SK-N-SH (cell line): ENCODE data around the gene JPH3. TPM values are rescaled to one million over a fixed set of nuclear protein-coding genes. Genes with fewer than 3 reads are reported as not detected.

Source experiments
- CTCF ChIA-PET: fragments of 300-600, 350-600 bp; formaldehyde crosslinking; extraction: SDS; loops from one replicate; lab custom pipeline; 2021; lab: Yijun Ruan, JAX
- POLR2A ChIA-PET: fragments of 350-600 bp; sonication (Branson Sonifier 250); formaldehyde crosslinking; extraction: SDS; loops from one replicate; lab custom pipeline; 2020; ENCODE audit warnings: antibody characterized with exemption, inconsistent platforms; lab: Yijun Ruan, JAX
- DNase-seq: peaks from one replicate; pipeline ENCODE4 v3.0.0; 2012
- H2AFZ ChIP-seq: fragments of 200-600 bp; sonication (generic); 2 replicates; pipeline ENCODE4 v1.8.1; 2016; ENCODE audit warnings: antibody characterized with exemption, mild to moderate bottlenecking, low read depth
- H3F3A ChIP-seq: fragments of 200-600 bp; sonication (generic); replicated peaks from 2 replicates; pipeline ENCODE3; 2016; ENCODE audit warnings: antibody characterized with exemption, mild to moderate bottlenecking; ENCODE audit not compliant: insufficient read depth
- H3K27ac ChIP-seq, 2 experiments: fragments of 200-500 bp in 1 of 2; fragments of 200-600 bp in 1 of 2; sonication (Bioruptor generic) in 1 of 2; sonication (generic), shearing (Covaris generic) in 1 of 2; 2 replicates each; pipeline versions ENCODE4 v1.5.1 to v1.6.1; 2014 to 2016; ENCODE audit warnings: low read depth in 2 of 2, inconsistent platforms in 1 of 2, low read length in 1 of 2, mild to moderate bottlenecking in 1 of 2, mixed read lengths in 1 of 2
- H3K27me3 ChIP-seq: fragments of 200-600 bp; sonication (generic), shearing (Covaris generic); 2 replicates; pipeline ENCODE4 v1.6.1; 2016; ENCODE audit warnings: mixed run types; ENCODE audit not compliant: insufficient read depth
- H3K36me3 ChIP-seq, 2 experiments: fragments of 200-500 bp in 1 of 2; fragments of 200-600 bp in 1 of 2; sonication (Bioruptor generic) in 1 of 2; sonication (generic) in 1 of 2; replicated peaks in 1 of 2; 2 replicates each; pipeline versions ENCODE3 to v1.5.1; 2014 to 2016; ENCODE audit warnings: low read length in 1 of 2, mild to moderate bottlenecking in 1 of 2; ENCODE audit not compliant: insufficient read depth in 2 of 2, control insufficient read depth in 1 of 2
- H3K4me1 ChIP-seq, 2 experiments: fragments of 200-500 bp in 1 of 2; fragments of 200-600 bp in 1 of 2; sonication (Bioruptor generic) in 1 of 2; sonication (generic), shearing (Covaris generic) in 1 of 2; 2 replicates each; pipeline versions ENCODE4 v1.5.1 to v1.6.1; 2014 to 2016; ENCODE audit warnings: low read depth in 1 of 2, low read length in 1 of 2, mixed run types in 1 of 2; ENCODE audit not compliant: insufficient read depth in 2 of 2, control insufficient read depth in 1 of 2
- H3K4me2 ChIP-seq: fragments of 200-600 bp; sonication (generic), shearing (Covaris generic); 2 replicates; pipeline ENCODE4 v1.6.1; 2017; ENCODE audit warnings: mixed run types
- H3K4me3 ChIP-seq, 2 experiments: fragments of 200-500 bp in 1 of 2; fragments of 200-600 bp in 1 of 2; sonication (Bioruptor generic) in 1 of 2; sonication (generic), shearing (Covaris generic) in 1 of 2; 2 replicates each; pipeline versions ENCODE4 v1.5.1 to v1.8.1; 2014 to 2016; ENCODE audit warnings: low read depth in 2 of 2, inconsistent platforms in 1 of 2, low read length in 1 of 2, mild to moderate bottlenecking in 1 of 2, mixed read lengths in 1 of 2, moderate library complexity in 1 of 2
- H3K79me2 ChIP-seq: fragments of 200-600 bp; sonication (generic); 2 replicates; pipeline ENCODE4 v1.8.1; 2017; ENCODE audit warnings: mild to moderate bottlenecking; ENCODE audit not compliant: insufficient read depth
- H3K9ac ChIP-seq: fragments of 200-600 bp; sonication (generic); 2 replicates; pipeline ENCODE4 v1.6.1; 2017; ENCODE audit warnings: mixed run types
- H3K9me2 ChIP-seq: fragments of 200-600 bp; sonication (generic); 2 replicates; pipeline ENCODE4 v1.6.1; 2017; ENCODE audit warnings: mixed run types
- H3K9me3 ChIP-seq: fragments of 200-600 bp; sonication (generic); 2 replicates; pipeline ENCODE4 v1.6.1; 2017; ENCODE audit warnings: mixed run types, mild to moderate bottlenecking, moderate library complexity
- H4K20me1 ChIP-seq: fragments of 200-600 bp; sonication (generic); 2 replicates; pipeline ENCODE4 v1.6.1; 2017; ENCODE audit warnings: mild to moderate bottlenecking, mixed run types; ENCODE audit not compliant: insufficient read depth
- CHD2 ChIP-seq: fragments of 150-350 bp; IDR thresholded peaks from 2 replicates; pipeline ENCODE4 v1.6.1; 2018; ENCODE audit warnings: low read length; ENCODE audit not compliant: partially characterized antibody
- EP300 ChIP-seq, 2 experiments: IDR thresholded peaks; 2 replicates each; pipeline versions ENCODE4 v1.4.0 to v1.6.1; 2012; ENCODE audit warnings: borderline replicate concordance in 1 of 2, low read depth in 1 of 2, low read length in 1 of 2
- EZH2phosphoT487 ChIP-seq: fragments of 200-600 bp; sonication (generic); IDR thresholded peaks from 2 replicates; pipeline ENCODE4 v1.6.1; 2017; ENCODE audit warnings: low read depth, mixed run types, mild to moderate bottlenecking, antibody characterized with exemption, moderate library complexity, borderline replicate concordance
- FOSL2 ChIP-seq: IDR thresholded peaks from 2 replicates; pipeline ENCODE4 v1.4.0; 2012; ENCODE audit warnings: low read depth, mild to moderate bottlenecking, moderate library complexity, borderline replicate concordance
- FOXJ3 ChIP-seq: sonication (generic); formaldehyde crosslinking; IDR thresholded peaks from 2 replicates; pipeline ENCODE4 v1.5.1; 2020; ENCODE audit warnings: mild to moderate bottlenecking, missing genetic modification reagents
- FOXM1 ChIP-seq: IDR thresholded peaks from 2 replicates; pipeline ENCODE4 v1.4.0; 2012; ENCODE audit warnings: low read depth, mild to moderate bottlenecking
- GATA2 ChIP-seq: sonication (generic); formaldehyde crosslinking; IDR thresholded peaks from 2 replicates; pipeline ENCODE4 v1.5.0; 2020; ENCODE audit warnings: mild to moderate bottlenecking, missing genetic modification reagents
- NFIC ChIP-seq: IDR thresholded peaks from 2 replicates; pipeline ENCODE4 v1.4.0; 2012; ENCODE audit warnings: borderline replicate concordance
- PBX3 ChIP-seq: IDR thresholded peaks from 2 replicates; pipeline ENCODE4; 2012
- RAD21 ChIP-seq: IDR thresholded peaks from 2 replicates; pipeline ENCODE4 v1.6.1; 2012; ENCODE audit warnings: mild to moderate bottlenecking, low read length
- RFX5 ChIP-seq: IDR thresholded peaks from 2 replicates; pipeline ENCODE4 v1.6.1; 2012; ENCODE audit warnings: mild to moderate bottlenecking, improper control_type of control experiment, low read length
- RXRA ChIP-seq: IDR thresholded peaks from 2 replicates; pipeline ENCODE4 v1.4.0; 2012; ENCODE audit warnings: low read depth, mild to moderate bottlenecking, borderline replicate concordance
- SMC3 ChIP-seq: IDR thresholded peaks from 2 replicates; pipeline ENCODE4 v1.6.1; 2012; ENCODE audit warnings: low read depth, low read length, improper control_type of control experiment
- TAF1 ChIP-seq: IDR thresholded peaks from 2 replicates; pipeline ENCODE4 v1.6.1; 2012; ENCODE audit warnings: low read depth, mild to moderate bottlenecking, low read length, moderate library complexity, borderline replicate concordance
- TCF12 ChIP-seq: IDR thresholded peaks from 2 replicates; pipeline ENCODE4 v1.4.0; 2012
- TEAD4 ChIP-seq: IDR thresholded peaks from 2 replicates; pipeline ENCODE4 v1.4.0; 2012; ENCODE audit warnings: mild to moderate bottlenecking, borderline replicate concordance; ENCODE audit not compliant: insufficient read depth
- USF2 ChIP-seq: fragments of 150-350 bp; IDR thresholded peaks from 2 replicates; pipeline ENCODE4 v1.6.1; 2017; ENCODE audit warnings: antibody characterized with exemption, low read length, low read depth, borderline replicate concordance
- WGBS: methylation state at CpG from one replicate; pipeline ENCODE4 v1.1.6; 2017; ENCODE audit warnings: low lambda C conversion rate; 5-methylcytosine and 5-hydroxymethylcytosine counted together
- polyA plus RNA-seq, 3 experiments: library from polyadenylated mRNA; depleted of rRNA; stranded (reverse); fragments of >200 nt; gene quantifications; 2 replicates each; pipeline ENCODE4 v1.2.3, GENCODE V29; 2012
- TF ChIP-seq, protein P1 (sequence below): IDR thresholded peaks from 2 replicates; pipeline ENCODE4 v1.4.0; 2012; ENCODE audit warnings: low read depth, borderline replicate concordance
- TF ChIP-seq, protein P2 (sequence below): fragments of 150-350 bp; IDR thresholded peaks from 2 replicates; pipeline ENCODE4 v1.6.1; 2016; ENCODE audit warnings: mild to moderate bottlenecking, low read depth, low read length

JPH3 gene
- polyA plus RNA-seq, 1 of the 3 experiments (the other 2 are of a cell fraction) = 0.25 TPM

DNA sequence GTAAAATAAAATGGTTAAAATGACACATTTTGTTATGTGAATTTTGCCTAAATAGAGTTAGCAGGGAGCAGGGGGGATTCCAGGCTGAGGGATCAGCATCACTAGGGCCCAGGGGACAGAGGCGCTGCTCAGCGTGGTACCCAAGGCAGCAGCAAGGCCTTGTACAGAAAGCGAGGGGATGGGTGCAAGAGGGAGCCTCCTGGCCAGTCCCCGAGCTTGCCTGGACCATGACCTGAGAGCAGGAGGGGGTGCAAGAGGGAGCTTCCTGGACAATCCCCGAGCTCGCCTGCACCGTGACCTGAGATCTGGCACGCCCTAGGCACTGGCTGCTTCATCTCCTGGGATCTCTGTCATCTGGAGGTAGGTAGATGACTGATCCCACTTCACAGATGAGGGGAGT is 17.3 kb upstream of the JPH3 start:
- POLR2A ChIA-PET = no interaction called here

DNA sequence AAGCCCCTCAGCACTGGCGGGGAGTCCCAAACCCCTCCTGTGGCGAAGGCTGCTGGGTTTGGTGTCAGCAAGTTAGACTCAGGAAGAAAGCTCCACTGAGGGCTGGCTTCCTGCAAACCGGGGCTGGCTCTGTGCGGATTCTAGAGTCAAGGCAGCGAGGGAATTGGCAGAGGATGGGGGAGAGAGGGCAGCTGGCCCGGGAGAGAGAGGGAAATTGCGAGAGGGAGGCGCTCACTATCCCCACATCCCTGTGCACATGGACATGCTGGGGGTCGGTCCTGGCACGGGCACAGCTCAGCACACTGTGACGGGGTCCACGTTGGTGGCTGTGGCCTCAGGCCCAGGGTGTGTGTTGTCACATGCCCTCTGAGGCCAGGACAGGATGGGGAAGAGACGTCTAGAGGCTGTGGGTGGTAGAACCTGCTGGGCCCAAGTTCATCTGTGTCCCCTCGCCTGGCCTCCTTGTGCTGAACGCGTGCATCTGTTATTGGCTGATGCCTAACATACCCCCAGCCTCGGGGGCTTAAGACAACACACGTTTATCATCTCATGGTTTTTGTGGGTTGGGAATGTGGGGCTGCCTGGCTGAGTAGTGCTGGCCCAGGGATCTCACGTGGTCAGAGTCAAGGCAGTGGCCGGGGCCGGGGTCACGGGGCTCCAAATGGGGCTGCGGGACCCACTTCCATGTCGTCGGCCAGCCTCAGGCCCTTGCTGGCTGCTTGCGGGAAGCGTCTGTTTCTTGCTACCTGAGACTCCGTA is 16.7 kb upstream of the JPH3 start:
- no peak overlapping the region for H2AFZ ChIP-seq
- no peaks in the 10 kb centered on the region for H3K9me2 ChIP-seq
- TF ChIP-seq CHD2 (no peak), EP300 (IDR thresholded peaks at IDR 0.05; ENCODE audit: borderline replicate concordance in 1 of 2, low read depth in 1 of 2, low read length in 1 of 2) (no peak), FOSL2 (no peak), FOXJ3 (no peak), USF2 (no peak), RXRA (no peak), RAD21 (no peak), TCF12 (no peak), RFX5 (no peak), GATA2 (no peak), NFIC (no peak), TAF1 (no peak)
- TF ChIP-seq, protein P1, sequence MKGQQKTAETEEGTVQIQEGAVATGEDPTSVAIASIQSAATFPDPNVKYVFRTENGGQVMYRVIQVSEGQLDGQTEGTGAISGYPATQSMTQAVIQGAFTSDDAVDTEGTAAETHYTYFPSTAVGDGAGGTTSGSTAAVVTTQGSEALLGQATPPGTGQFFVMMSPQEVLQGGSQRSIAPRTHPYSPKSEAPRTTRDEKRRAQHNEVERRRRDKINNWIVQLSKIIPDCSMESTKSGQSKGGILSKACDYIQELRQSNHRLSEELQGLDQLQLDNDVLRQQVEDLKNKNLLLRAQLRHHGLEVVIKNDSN = no peak
- TF ChIP-seq, protein P2, sequence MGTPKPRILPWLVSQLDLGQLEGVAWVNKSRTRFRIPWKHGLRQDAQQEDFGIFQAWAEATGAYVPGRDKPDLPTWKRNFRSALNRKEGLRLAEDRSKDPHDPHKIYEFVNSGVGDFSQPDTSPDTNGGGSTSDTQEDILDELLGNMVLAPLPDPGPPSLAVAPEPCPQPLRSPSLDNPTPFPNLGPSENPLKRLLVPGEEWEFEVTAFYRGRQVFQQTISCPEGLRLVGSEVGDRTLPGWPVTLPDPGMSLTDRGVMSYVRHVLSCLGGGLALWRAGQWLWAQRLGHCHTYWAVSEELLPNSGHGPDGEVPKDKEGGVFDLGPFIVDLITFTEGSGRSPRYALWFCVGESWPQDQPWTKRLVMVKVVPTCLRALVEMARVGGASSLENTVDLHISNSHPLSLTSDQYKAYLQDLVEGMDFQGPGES = no peak
- no peak overlapping the region for H3K27ac ChIP-seq
- CTCF ChIA-PET = interaction anchor here (0.7 to 11.7 kb wide), 8 partner anchors 15 to 202 kb away, joined by 3 to 229 read pairs (median 8); partner anchors contain the start of gene FBXO31
- WGBS = 83% methylated on average over 12 of the region's 28 CpGs
- no peak overlapping the region for H3K4me3 ChIP-seq
- no peaks in the 10 kb centered on the region for H3K9me3 ChIP-seq
- H3K4me2 ChIP-seq = no peak overlapping the region
- peaks cover 19% of the 10 kb centered on the region in 2 experiments; a peak in 3 of 4 replicates for H3K4me1 ChIP-seq
- H3K79me2 ChIP-seq = no peaks in the 10 kb centered on the region
- no peak for DNase-seq
- POLR2A ChIA-PET = no interaction called here
- no peaks in the 10 kb centered on the region for H4K20me1 ChIP-seq
- H3F3A ChIP-seq = peaks cover 24% of the 10 kb centered on the region
- H3K9ac ChIP-seq = no peak overlapping the region
- peaks cover 10% of the 10 kb centered on the region; the same call in 1 of the 2 replicates for H3K27me3 ChIP-seq
- no peaks in the 10 kb centered on the region for H3K36me3 ChIP-seq

More for the DNA sequence above, 17.3 kb upstream of the JPH3 start:
- Histone ChIP-seq H3K9me3 (no peaks in the 10 kb centered on the region), H3K9ac (no peak overlapping the region), H4K20me1 (no peaks in the 10 kb centered on the region), H3K36me3 (no peaks in the 10 kb centered on the region), H3K4me1 (peaks cover 19% of the 10 kb centered on the region in 2 experiments; a peak in 3 of 4 replicates), H3K27ac (no peak overlapping the region), H3K4me2 (no peak overlapping the region)
- CTCF ChIA-PET = interaction anchor here (0.7 to 11.7 kb wide), 7 partner anchors 13 to 201 kb away, joined by 3 to 229 read pairs (median 7); partner anchors contain the start of gene FBXO31
- no peak for TF ChIP-seq TEAD4
- no peak for TF ChIP-seq SMC3
- no peak for TF ChIP-seq GATA2
- no peak for TF ChIP-seq FOXJ3
- TF ChIP-seq PBX3 = no peak
- TF ChIP-seq EZH2phosphoT487 = no peak
- TF ChIP-seq FOXM1 = no peak
- TF ChIP-seq, all 33 proteins: peak for 0
- WGBS = 94% methylated on average over 4 of the region's 8 CpGs
- Histone ChIP-seq H3K79me2 (no peaks in the 10 kb centered on the region), H3K27me3 (peaks cover 5% of the 10 kb centered on the region; the same call in 1 of the 2 replicates), H3K4me3 (no peak overlapping the region), H3F3A (peaks cover 24% of the 10 kb centered on the region), H3K9me2 (no peaks in the 10 kb centered on the region), H2AFZ (no peak overlapping the region)
- DNase-seq = no peak
